GM19193 (cell line): ENCODE results near the gene ABCC11.

Experiments
- POLR2A ChIP-seq: IDR thresholded peaks from 4 replicates; pipeline ENCODE4 v1.6.1; 2011; ENCODE audit not compliant: insufficient read depth, insufficient read length; ENCODE audit errors: extremely low read depth

The ABCC11 gene

DNA sequence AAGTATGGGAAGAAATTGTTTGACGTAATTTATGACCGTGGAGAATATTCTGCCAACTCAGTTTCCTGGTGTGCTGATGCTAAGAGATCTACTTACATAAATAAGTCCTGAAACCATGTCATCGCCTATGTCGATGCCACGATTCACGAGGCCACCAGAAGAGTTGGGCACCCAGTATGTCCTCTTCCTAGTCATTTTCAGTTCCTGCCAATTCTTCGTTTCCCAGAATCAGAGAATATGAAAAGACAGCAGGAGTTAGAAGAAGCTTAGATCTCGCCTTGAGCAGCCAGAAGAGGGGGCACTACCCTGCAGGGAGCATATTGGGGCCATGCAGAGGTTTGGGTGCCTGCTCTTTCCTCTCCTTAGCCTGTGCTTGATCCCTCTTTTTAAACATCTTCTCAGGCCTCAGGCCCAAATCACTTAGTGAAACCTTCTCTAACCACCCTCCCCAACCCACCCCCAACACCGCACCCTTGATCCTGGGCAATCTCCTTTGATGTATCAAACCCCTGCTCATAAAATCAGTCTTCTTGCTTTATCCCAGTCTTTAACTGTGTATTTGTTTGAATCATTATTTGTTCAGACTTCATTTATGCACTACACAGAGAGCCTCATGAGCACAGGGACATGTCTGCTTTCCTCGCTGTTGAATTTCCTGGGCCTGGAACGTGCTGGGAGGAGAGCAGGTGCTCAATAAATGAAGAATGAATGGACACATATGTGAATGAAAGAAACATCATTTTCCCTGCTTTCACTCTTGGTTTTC is 15.4 kb downstream of the ABCC11 start:
- no peak for TF ChIP-seq POLR2A

DNA sequence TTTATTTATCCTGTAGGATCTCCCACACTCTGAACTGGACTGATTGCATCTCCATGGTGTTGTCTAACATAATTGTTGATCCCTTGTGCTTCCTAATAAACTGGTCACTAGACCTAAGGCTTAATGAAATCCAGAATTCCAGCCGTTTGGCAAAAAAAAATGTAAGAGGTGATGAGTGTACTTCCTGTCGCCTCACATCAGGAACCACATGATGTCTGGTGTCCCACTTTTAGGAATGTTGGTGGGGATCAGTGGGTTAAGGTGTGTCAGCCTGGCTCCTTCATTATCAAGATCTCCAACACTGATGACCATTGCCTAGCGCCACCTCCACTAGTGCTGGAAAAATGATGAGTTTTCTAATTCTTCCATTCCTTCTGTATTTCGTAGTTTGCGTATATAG is 21.9 kb downstream of the ABCC11 start:
- TF ChIP-seq POLR2A, result no peak

DNA sequence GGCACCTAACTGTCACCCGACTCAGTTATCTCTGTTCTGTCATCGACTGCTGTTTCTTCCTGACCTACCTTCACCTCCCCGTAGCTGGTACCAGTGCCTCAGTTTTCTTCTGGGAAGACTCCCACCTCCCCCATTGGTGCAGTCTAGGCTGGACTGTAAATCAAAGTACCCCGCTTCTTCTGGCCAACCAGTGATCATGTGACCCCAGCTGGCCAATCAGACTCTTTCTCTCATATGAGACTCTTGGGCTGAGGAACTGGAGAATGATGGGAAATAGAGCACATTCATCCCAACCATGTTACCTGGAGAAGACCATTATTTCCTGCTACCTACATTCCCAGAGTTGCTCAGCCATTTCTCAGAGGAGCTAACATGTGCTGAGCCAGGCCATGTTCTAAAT is 23.8 kb downstream of the ABCC11 start:
- no peak for TF ChIP-seq POLR2A

DNA sequence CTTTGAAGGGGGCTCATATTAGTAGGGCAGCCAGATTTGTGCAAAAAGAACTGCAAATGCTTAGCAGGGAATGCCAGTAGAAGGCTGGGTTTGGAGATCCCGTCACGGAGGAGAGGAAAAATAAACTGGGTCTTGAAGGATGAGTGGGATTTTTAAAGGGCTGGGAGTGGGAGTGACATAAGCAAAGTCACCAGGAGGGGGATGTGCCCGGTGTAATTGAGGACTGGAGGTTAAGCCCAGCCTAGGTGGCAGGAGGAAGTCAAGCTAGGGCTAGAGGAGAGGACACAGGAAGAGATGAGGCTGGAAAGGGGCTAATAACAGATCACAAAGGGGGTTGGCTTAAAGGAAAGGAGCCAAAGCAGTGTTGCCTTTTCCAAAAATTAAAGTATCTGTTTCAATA is 26.4 kb downstream of the ABCC11 start:
- TF ChIP-seq POLR2A, result no peak

DNA sequence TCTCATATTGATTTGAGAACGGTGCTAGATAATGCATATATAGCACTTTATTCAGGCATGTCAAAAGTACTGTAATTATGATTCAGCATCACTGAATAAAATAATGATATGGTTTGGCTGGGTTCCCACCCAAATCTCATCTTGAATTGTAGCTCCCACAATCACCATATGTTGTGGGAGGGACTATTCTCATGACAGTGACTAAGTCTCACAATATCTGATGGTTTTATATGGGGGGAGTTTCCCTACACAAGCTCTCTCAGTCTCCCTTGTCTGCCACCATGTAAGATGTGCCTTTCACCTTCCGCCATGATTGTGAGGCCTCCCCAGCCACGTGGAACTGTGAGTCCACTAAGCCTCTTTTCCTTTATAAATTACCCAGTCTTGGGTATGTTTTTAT is 28.9 kb downstream of the ABCC11 start:
- no peak for TF ChIP-seq POLR2A

DNA sequence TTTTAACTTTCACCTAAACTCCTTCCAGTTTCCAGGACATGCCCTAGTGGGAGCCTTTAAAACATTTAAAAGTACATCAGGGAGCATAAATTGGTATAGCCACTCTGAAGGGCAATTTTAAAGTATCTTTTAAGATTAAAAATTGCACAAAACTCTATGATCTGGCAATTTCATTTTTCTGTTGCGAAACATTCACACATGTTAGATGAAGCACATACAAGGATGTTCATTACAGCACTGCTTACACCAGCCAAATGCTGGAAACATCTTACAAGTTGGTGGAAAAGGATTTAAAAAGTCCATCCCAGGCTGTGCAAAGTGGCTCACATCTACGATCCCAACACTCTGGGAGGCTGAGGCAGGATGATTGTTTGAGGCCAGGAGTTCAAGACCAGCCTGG is 29.6 kb downstream of the ABCC11 start:
- TF ChIP-seq POLR2A, result no peak

DNA sequence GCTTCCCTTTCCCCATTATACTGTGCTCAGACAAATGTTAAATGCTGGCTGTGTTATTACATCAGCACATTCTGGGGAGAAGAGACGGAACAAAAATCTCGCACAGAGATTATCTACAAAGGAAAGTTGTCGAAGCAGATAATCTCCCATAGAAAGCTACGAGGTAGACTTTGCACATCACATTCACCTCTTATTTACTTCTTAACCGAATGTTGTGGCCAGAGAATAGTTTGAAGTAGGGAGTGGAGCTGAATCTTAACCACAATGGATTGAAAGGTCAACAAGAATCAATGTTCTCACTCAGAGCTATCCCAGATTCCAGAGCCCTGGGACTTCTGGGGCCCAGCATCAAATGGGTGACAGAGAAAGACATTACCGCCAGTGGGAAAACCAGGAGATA is 31.6 kb downstream of the ABCC11 start:
- TF ChIP-seq POLR2A, result no peak

DNA sequence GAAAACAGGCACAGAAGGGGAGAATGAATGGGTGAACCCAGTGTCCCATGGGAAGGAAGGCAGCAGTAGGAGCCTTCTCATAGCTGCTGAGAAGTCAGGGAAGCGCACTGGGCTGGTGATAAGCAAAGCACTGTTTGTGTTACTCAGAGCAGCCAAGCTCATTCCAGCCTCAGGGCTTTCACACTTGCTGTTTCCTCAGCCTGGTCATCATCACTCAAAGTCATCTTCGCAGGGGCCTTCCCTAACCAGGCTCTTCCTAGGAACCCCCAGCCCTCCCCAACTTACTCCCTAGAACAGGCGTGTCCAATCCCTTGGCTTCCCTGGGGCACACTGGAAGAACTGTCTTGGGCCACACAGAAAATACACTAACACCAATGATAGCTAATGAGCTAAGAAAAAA is 35.3 kb downstream of the ABCC11 start:
- no peak for TF ChIP-seq POLR2A

DNA sequence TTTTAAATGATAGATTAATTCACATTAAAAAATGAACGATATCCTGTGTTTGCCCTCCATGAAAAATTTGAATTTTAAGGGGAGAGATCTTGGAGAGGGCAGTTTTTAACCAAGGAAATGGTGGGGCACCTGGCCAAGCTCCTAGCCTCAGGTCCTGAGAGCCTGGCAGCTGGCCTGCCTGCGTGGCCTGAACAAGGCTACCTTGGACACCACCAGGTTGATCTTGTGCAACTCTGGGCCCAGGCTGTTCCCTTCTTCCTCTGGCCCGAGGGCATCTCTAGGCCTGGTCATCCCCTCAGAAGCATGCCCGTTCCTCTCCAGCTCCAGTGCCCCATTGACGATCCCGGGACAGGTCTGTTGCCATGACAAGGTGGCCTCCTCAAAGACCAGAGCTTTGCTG is 36.6 kb downstream of the ABCC11 start:
- TF ChIP-seq POLR2A, result no peak

DNA sequence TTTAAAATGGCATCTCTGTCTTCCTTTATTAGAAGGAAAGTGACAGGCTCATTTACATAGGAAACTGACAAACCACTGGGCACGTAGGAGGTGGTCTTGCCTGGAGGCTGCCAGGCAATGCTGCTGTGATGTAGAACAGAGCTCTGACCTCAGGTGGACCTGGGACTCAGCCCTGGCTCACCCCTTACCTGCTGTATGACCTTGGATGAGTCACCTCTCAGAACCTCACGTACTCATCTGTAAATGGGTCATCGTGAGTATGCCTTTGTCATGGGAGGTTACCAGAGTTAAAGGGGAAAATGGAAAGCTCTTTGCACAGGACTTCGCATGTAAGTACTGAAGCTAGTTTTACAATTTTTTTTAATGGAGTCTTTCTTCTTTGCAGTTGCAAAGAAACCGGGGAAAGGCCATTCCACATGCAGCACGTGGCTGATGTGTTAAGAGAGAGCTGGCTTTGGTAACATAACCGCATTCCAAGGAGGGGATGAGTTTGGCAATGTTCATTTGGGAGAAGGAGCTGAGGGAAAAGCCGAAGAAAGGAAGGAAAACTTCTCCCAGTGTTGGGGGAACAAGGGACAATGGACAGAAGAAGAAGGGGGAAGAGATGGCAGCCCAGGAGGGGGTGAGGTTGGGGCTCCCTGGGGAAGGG is 40.6 kb downstream of the ABCC11 start:
- TF ChIP-seq POLR2A, result no peak

DNA sequence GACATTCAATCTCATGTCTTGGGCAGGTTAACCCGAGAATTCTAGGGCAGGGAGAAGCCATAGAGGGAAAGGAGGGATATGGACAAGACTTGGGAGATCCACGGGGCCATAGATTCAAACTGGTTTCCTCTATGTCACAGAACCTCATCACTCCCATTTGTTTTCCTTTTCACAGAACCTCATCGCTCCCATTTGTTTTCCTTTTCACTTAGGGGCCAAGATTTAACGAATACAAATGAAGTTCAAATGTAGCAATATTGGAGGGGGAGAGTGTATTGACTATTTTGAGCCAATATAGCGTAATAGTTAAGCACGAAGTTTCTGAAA is 42.6 kb downstream of the ABCC11 start:
- no peak for TF ChIP-seq POLR2A

DNA sequence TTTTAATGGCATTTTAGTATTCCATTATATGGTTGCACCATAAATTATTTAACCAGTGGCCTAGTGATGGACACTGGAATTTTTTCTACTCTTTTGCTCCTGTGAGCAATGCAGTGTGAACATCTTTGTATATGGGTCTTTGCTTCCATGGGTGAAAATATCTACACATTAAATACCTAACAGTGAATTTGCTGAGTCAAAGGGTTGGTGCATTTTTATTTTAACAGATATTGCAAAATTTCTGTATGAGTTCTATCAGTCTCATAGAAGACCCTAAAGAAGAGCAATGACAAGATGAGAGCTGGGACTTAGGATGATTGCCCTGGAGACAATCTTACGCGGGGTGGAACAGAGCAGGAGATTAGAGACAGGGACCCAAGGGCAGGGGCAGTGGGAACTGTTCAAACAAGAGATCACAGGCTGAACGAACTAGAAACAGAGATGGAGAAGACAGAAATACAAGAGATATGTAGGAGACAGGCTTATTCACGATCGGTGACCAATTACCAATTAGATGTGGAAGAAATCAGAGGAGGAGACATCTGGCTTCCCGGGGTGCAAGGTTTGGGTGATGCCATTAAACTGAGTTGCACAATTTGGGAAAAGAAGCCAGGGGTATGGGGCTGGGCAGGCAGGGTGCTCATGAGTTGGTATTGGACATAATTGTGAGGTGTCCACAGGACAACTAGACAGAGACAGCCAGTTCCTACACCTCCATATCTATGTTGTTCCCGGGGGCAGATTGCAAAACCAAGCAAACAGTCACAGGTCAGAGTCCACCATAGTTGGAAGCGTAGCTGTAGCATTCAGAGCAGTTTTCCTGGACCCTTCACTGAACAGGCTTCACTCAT is 43.1 kb downstream of the ABCC11 start:
- TF ChIP-seq POLR2A, result no peak

DNA sequence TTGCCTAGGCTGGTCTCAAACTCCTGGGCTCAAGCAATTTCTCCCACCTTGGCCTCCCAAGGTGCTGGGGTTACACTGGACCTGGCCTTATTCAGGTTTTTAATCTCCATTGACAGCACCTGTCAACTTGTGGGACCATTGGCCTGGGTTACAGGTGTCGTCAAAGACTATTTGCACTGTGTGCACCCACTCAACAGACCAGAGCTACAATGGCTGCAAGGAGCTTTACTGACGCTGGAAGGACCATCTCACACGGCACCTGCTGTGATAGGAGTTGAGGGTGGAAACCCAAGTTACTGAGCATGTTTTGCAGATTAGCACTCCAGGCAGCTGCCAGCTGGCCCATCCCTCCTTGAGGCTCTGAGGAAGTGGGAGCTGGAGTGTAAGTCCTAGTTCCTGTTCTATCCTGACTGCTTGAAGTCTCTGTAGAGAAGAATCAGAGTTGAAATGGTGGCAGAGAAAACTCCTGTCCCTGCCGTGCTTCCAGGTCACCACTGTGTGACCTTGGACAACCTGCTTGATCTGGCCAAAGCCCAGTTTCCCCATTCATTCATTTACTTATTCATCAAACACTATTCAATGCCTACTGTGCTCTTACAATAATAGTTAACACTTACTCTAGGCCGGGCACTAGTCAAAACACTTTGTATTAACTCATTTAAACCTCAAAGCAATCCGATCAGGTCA is 45.7 kb downstream of the ABCC11 start:
- TF ChIP-seq POLR2A, result no peak

DNA sequence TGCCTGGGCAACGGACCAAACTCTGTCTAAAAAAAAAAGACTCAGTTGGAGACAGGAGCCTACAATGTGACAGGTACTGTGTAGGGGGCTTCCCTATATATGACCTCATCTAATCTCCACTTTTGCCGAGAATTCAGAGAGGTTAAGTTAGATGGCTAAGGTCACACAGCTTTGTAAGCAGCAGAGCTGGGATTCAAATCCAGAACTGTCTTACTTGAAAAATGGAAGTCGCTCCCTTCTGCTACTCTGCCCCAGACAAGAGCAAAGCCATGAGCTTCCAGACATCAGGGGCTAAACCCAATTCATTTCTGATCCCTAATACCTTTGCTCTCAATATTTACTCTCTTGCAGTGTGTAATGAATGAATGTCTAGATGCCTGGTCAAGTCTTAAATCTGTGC is 50.0 kb downstream of the ABCC11 start:
- TF ChIP-seq POLR2A, result no peak

DNA sequence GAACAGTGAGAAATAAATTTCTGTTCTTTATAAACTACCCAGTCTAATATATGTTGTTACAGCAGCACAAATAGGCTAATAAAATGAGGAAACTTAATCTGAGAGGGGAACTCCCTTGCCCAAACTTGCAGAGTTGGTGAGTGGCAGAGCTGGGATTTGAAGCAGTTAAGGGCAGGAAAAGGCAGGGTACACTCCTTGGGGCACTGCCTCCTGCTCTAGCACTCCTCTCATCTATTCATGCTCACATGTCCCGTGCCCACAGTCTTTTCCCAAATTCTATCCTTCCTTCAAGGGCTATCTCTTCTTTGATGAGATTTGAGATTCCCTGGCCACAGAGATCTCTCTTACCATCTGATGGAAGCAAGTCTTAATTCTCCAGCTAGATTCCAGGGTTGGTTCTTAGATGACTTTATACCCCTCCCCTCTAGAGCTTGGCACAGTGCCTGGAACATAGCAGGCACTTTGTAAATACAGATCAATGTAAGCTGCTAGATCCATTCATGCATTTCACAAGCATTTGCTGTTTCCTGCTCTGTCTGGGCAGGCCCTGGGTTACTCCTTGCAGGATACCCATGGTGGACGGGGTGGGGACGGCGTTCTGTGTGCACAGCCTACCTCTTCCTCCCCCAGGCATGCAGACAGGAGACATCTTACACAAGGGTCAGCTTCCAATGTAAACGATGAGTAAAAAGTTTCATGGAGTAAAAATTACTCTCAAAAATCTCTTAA is 52.3 kb downstream of the ABCC11 start:
- TF ChIP-seq POLR2A, result no peak

DNA sequence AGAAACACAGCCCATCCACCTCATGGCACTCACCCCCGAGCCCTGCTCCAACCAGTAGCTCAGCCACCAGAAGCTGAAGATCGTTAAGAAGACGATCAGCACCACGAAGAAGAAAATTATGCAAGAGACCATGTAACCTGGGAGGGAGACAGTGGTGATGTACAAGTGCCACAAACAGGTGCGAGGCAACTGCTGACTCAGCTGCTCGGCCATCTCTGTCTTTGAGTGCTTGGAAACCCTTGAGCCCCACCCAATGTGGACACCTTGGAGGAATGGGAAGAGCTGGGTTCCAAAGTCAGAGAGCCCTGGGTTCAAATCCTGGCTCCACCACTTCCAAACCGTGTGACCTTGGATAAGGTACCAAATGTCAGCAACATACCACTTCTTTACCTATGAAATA is 53.5 kb downstream of the ABCC11 start:
- TF ChIP-seq POLR2A, result no peak
